NCI-H460 (cell line): ENCODE measurements around the gene ZNF263. TPM values are rescaled to one million over a fixed set of nuclear protein-coding genes. Genes with fewer than 3 reads are reported as not detected.
"Not testable (repeated sequence)": the region's sequence is repeated elsewhere in the genome, so short reads cannot be mapped to it uniquely, and the experiment has no call there.

Source experiments
- DNase-seq: peaks from one replicate; pipeline ENCODE4 v3.0.0-alpha.2; 2016; ENCODE audit warnings: low read depth; ENCODE audit errors: extremely low read depth
- total RNA-seq: library from RNA; depleted of rRNA; stranded (reverse); fragments of >200 nt; shearing (Covaris generic); gene quantifications from 2 replicates; pipeline ENCODE4 v1.2.3, GENCODE V29; 2014

ZNF263 gene
- total RNA-seq, 1 experiment from 2014 or later: 59.5 TPM

- no peak for DNase-seq
Observed at GRCh38 chr16:3266873-3267537, 16.3 kb upstream of the ZNF263 start.

- no peak for DNase-seq
Observed at GRCh38 chr16:3268294-3268693, 15.0 kb upstream of the ZNF263 start.

- DNase-seq: not testable (repeated sequence)
Observed at GRCh38 chr16:3270718-3271117, 12.6 kb upstream of the ZNF263 start.

GRCh38 chr16:3271281-3271680 is 12.0 kb upstream of the ZNF263 start:
- not testable (repeated sequence) for DNase-seq

GRCh38 chr16:3274490-3274889 is 8.8 kb upstream of the ZNF263 start:
- DNase-seq: no peak

- no peak for DNase-seq
Observed at GRCh38 chr16:3274947-3275346, 8.3 kb upstream of the ZNF263 start.

GRCh38 chr16:3276679-3277078 is 6.6 kb upstream of the ZNF263 start:
- no peak for DNase-seq

- no peak for DNase-seq
Observed at GRCh38 chr16:3281222-3281820, 2.0 kb upstream of the ZNF263 start.

GRCh38 chr16:3282103-3282729 is 1.1 kb upstream of the ZNF263 start:
- DNase-seq: no peak

- DNase-seq: no peak
Observed at GRCh38 chr16:3283543-3284447, 504 bp downstream of the ZNF263 start.

- no peak for DNase-seq
Observed at GRCh38 chr16:3285131-3285530, 1.8 kb downstream of the ZNF263 start.

- no peak for DNase-seq
Observed at GRCh38 chr16:3289998-3290673, 6.8 kb downstream of the ZNF263 start.

- DNase-seq: no peak
Observed at GRCh38 chr16:3292604-3293003, 9.3 kb downstream of the ZNF263 start.

GRCh38 chr16:3295209-3295608 is 11.9 kb downstream of the ZNF263 start:
- DNase-seq: no peak

GRCh38 chr16:3295783-3296182 is 12.5 kb downstream of the ZNF263 start:
- no peak for DNase-seq

GRCh38 chr16:3304370-3304769 is 21.1 kb downstream of the ZNF263 start:
- DNase-seq: no peak

GRCh38 chr16:3305109-3306068 is 22.1 kb downstream of the ZNF263 start, which contains the start of the genes TIGD7 and ZNF75A:
TSS of gene TIGD7 (minus strand) at chr16:3305430. CDS start at chr16:3300614, 4,816 bp downstream.
TSS of gene ZNF75A (plus strand) at chr16:3305497. CDS start at chr16:3308429, 2,932 bp downstream.
- DNase-seq: peak; percentile 68

GRCh38 chr16:3306078-3306477 is 22.8 kb downstream of the ZNF263 start:
- no peak for DNase-seq

- no peak for DNase-seq
Observed at GRCh38 chr16:3311496-3311895, 28.2 kb downstream of the ZNF263 start.
